Neuronal stem cell (in vitro differentiated cells): ENCODE measurements around the gene DNAI4.

Source experiments
- DNase-seq: peaks from one replicate; pipeline ENCODE4 v3.0.0-alpha.2; 2013; ENCODE audit warnings: low spot score
- H2AFZ ChIP-seq: one replicate; pipeline ENCODE4 v1.6.1; 2013; ENCODE audit warnings: mild to moderate bottlenecking, low read length, inconsistent platforms
- H2AK5ac ChIP-seq: 2 replicates; pipeline ENCODE4 v1.6.1; 2013; ENCODE audit warnings: low read depth, mild to moderate bottlenecking, inconsistent platforms, low read length, moderate library complexity, mixed read lengths
- H2BK120ac ChIP-seq: 2 replicates; pipeline ENCODE4 v1.6.1; 2013; ENCODE audit warnings: low read depth, mild to moderate bottlenecking, inconsistent platforms, low read length, moderate library complexity, mixed read lengths
- H2BK12ac ChIP-seq: one replicate; pipeline ENCODE4 v1.6.1; 2013; ENCODE audit warnings: low read length, inconsistent platforms
- H2BK15ac ChIP-seq: 2 replicates; pipeline ENCODE4 v1.6.1; 2013; ENCODE audit warnings: mild to moderate bottlenecking, low read length, inconsistent platforms, mixed read lengths
- H2BK5ac ChIP-seq: one replicate; pipeline ENCODE4 v1.6.1; 2013; ENCODE audit warnings: inconsistent platforms, mild to moderate bottlenecking, low read length, moderate library complexity
- H3K14ac ChIP-seq: one replicate; pipeline ENCODE4 v1.6.1; 2013; ENCODE audit warnings: low read length, inconsistent platforms
- H3K18ac ChIP-seq: 2 replicates; pipeline ENCODE4 v1.6.1; 2013; ENCODE audit warnings: low read length, inconsistent platforms
- H3K23ac ChIP-seq: 2 replicates; pipeline ENCODE4 v1.6.1; 2013; ENCODE audit warnings: low read depth, mild to moderate bottlenecking, mixed read lengths, low read length, inconsistent platforms; ENCODE audit not compliant: poor library complexity
- H3K27ac ChIP-seq: replicated peaks from 3 replicates; pipeline ENCODE4 v1.5.1; 2013; ENCODE audit warnings: low read length, inconsistent platforms
- H3K27me3 ChIP-seq, 3 experiments: 2 replicates each; pipeline ENCODE4 v1.6.1; 2013; ENCODE audit warnings: low read length in 3 of 3, mild to moderate bottlenecking in 2 of 3, inconsistent platforms in 1 of 3, low read depth in 1 of 3, mixed read lengths in 1 of 3, moderate library complexity in 1 of 3; ENCODE audit not compliant: control insufficient read depth in 3 of 3, insufficient read depth in 3 of 3
- H3K36me3 ChIP-seq, 2 donors: replicated peaks in 1 of 2; 2 replicates each; pipeline ENCODE4 v1.6.1; 2013; ENCODE audit warnings: low read length in 2 of 2; ENCODE audit not compliant: control insufficient read depth in 2 of 2, insufficient read depth in 2 of 2
- H3K4ac ChIP-seq: 2 replicates; pipeline ENCODE4 v1.6.1; 2013; ENCODE audit warnings: inconsistent platforms, mild to moderate bottlenecking, low read length, moderate library complexity
- H3K4me1 ChIP-seq, 2 donors: 1 replicate in 1 of 2; 2 replicates in 1 of 2; pipeline ENCODE4 v1.6.1; 2013; ENCODE audit warnings: low read length in 2 of 2, low read depth in 1 of 2; ENCODE audit not compliant: control insufficient read depth in 2 of 2, insufficient read depth in 1 of 2
- H3K4me2 ChIP-seq: one replicate; pipeline ENCODE4 v1.6.1; 2013; ENCODE audit warnings: mild to moderate bottlenecking, low read length, inconsistent platforms; ENCODE audit not compliant: insufficient read depth, poor library complexity, severe bottlenecking
- H3K4me3 ChIP-seq, 2 donors: 2 replicates each; pipeline ENCODE4 v1.5.1; 2013; ENCODE audit warnings: low read length in 2 of 2, mild to moderate bottlenecking in 2 of 2, inconsistent platforms in 1 of 2, moderate library complexity in 1 of 2
- H3K79me1 ChIP-seq: one replicate; pipeline ENCODE4 v1.6.1; 2013; ENCODE audit warnings: low read depth, mild to moderate bottlenecking, inconsistent platforms, low read length, moderate library complexity
- H3K9ac ChIP-seq: one replicate; pipeline ENCODE4 v1.6.1; 2013; ENCODE audit warnings: mild to moderate bottlenecking, low read depth, low read length, inconsistent platforms; ENCODE audit not compliant: poor library complexity
- H3K9me3 ChIP-seq, 2 donors: replicated peaks in 1 of 2; 2 replicates each; pipeline versions ENCODE3 to v1.6.1; 2013; ENCODE audit warnings: low read length in 2 of 2, mild to moderate bottlenecking in 2 of 2, inconsistent platforms in 1 of 2, low read depth in 1 of 2, mixed read lengths in 1 of 2, moderate library complexity in 1 of 2; ENCODE audit not compliant: control insufficient read depth in 2 of 2, insufficient read depth in 1 of 2
- H4K8ac ChIP-seq: one replicate; pipeline ENCODE4 v1.6.1; 2013; ENCODE audit warnings: low read depth, mild to moderate bottlenecking, inconsistent platforms, low read length, moderate library complexity
- H4K91ac ChIP-seq: one replicate; pipeline ENCODE4 v1.6.1; 2013; ENCODE audit warnings: low read length, low read depth, mild to moderate bottlenecking, inconsistent platforms; ENCODE audit not compliant: poor library complexity
- WGBS, 2 donors: extraction: QIAGEN DNeasy Blood & Tissue Kit; methylation state at CpG; one replicate each; pipeline ENCODE4 v1.1.7; 2013; ENCODE audit warnings: missing lambda C conversion rate in 2 of 2, mixed read lengths in 1 of 2; ENCODE audit not compliant: insufficient read length in 2 of 2, insufficient replicate concordance in 1 of 2; ENCODE audit errors: extremely low coverage in 2 of 2; 5-methylcytosine and 5-hydroxymethylcytosine counted together

Gene DNAI4

GRCh38 chr1:66773227-66773626 is 151.4 kb downstream of the DNAI4 start:
- H2AFZ ChIP-seq, result peak overlapping the region; percentile 46
- H3K79me1 ChIP-seq, result no peaks in the 10 kb centered on the region
- H3K23ac ChIP-seq, result no peak overlapping the region
- no peaks in the 10 kb centered on the region for H3K27me3 ChIP-seq
- H2BK120ac ChIP-seq, result no peak overlapping the region
- H3K36me3 ChIP-seq, result no peaks in the 10 kb centered on the region
- no peak overlapping the region for H3K4me3 ChIP-seq
- no peak overlapping the region for H2AK5ac ChIP-seq
- no peak overlapping the region for H4K91ac ChIP-seq
- H3K4ac ChIP-seq, result no peak overlapping the region
- no peak overlapping the region for H2BK5ac ChIP-seq
- peaks cover 0 to 1% of the 10 kb centered on the region in 2 donors for H3K4me1 ChIP-seq
- no peak overlapping the region for H3K18ac ChIP-seq
- WGBS, 2 donors, result no CpG with 5 or more reads among the region's 2 CpGs
- no peak overlapping the region for H3K27ac ChIP-seq
- no peak overlapping the region for H3K4me2 ChIP-seq
- H2BK12ac ChIP-seq, result no peak overlapping the region
- H3K9me3 ChIP-seq, result no peaks in the 10 kb centered on the region
- no peak overlapping the region for H4K8ac ChIP-seq
- no peak for DNase-seq
- H3K9ac ChIP-seq, result no peak overlapping the region
- H2BK15ac ChIP-seq, result no peak overlapping the region
- H3K14ac ChIP-seq, result no peak overlapping the region

GRCh38 chr1:66770694-66771093 is 154.0 kb downstream of the DNAI4 start:
- Histone ChIP-seq H3K4ac (no peak overlapping the region), H3K36me3 (no peaks in the 10 kb centered on the region), H3K4me2 (no peak overlapping the region), H2AFZ (no peak overlapping the region), H3K27ac (no peak overlapping the region), H3K79me1 (no peaks in the 10 kb centered on the region), H4K91ac (no peak overlapping the region), H4K8ac (no peak overlapping the region), H3K27me3 (no peaks in the 10 kb centered on the region), H2BK15ac (no peak overlapping the region), H3K18ac (no peak overlapping the region), H3K9me3 (no peaks in the 10 kb centered on the region), H3K23ac (no peak overlapping the region), H2BK120ac (no peak overlapping the region), H2AK5ac (no peak overlapping the region), H2BK5ac (no peak overlapping the region), H2BK12ac (no peak overlapping the region), H3K9ac (no peak overlapping the region), H3K4me1 (peaks cover 0 to 1% of the 10 kb centered on the region in 2 donors), H3K4me3 (no peak overlapping the region), H3K14ac (no peak overlapping the region)
- no peak for DNase-seq
- no CpG with 5 or more reads among the region's 4 CpGs for WGBS, 2 donors

GRCh38 chr1:66770240-66770639 is 154.4 kb downstream of the DNAI4 start:
- Histone ChIP-seq H4K91ac (no peak overlapping the region), H3K4ac (no peak overlapping the region), H2BK15ac (no peak overlapping the region), H3K79me1 (no peaks in the 10 kb centered on the region), H3K27me3 (no peaks in the 10 kb centered on the region), H3K23ac (no peak overlapping the region), H3K18ac (no peak overlapping the region), H2BK5ac (no peak overlapping the region), H3K4me3 (no peak overlapping the region), H4K8ac (no peak overlapping the region), H3K4me1 (peaks cover 0 to 1% of the 10 kb centered on the region in 2 donors), H2BK12ac (no peak overlapping the region), H3K9me3 (no peaks in the 10 kb centered on the region), H3K14ac (no peak overlapping the region), H2AFZ (no peak overlapping the region), H3K4me2 (no peak overlapping the region), H3K9ac (no peak overlapping the region), H3K27ac (no peak overlapping the region), H2AK5ac (no peak overlapping the region), H2BK120ac (no peak overlapping the region), H3K36me3 (no peaks in the 10 kb centered on the region)
- WGBS, 2 donors, result no CpG with 5 or more reads among the region's 2 CpGs
- DNase-seq, result no peak

GRCh38 chr1:66769512-66770229 is 155.0 kb downstream of the DNAI4 start:
- Histone ChIP-seq H3K4me2 (no peak overlapping the region), H3K36me3 (no peaks in the 10 kb centered on the region), H2AFZ (no peak overlapping the region), H4K8ac (no peak overlapping the region), H3K9ac (no peak overlapping the region), H2BK15ac (no peak overlapping the region), H3K27me3 (no peaks in the 10 kb centered on the region), H2BK120ac (no peak overlapping the region), H3K9me3 (no peaks in the 10 kb centered on the region), H3K4me1 (peaks cover 0 to 1% of the 10 kb centered on the region in 2 donors), H3K4me3 (no peak overlapping the region), H3K23ac (no peak overlapping the region), H2BK12ac (no peak overlapping the region), H4K91ac (no peak overlapping the region), H3K14ac (no peak overlapping the region), H3K79me1 (no peaks in the 10 kb centered on the region), H2BK5ac (no peak overlapping the region), H3K18ac (no peak overlapping the region), H3K4ac (no peak overlapping the region), H3K27ac (no peak overlapping the region), H2AK5ac (no peak overlapping the region)
- no CpG with 5 or more reads among the region's 7 CpGs for WGBS, 2 donors
- no peak for DNase-seq
